ENCODE results near the gene ZNF467.

- TF ChIP-seq CTCF (IDR thresholded peaks at IDR 0.05) (no peak), ZFX (IDR thresholded peaks at IDR 0.05; ENCODE audit: borderline replicate concordance) (no peak)
Observed at GRCh38 chr7:149727899-149728476, 45.4 kb downstream of the ZNF467 start.

All from 22Rv1 (cell line).